ENCODE data around the gene AXDND1. TPM values are rescaled to one million over a fixed set of nuclear protein-coding genes. Genes with fewer than 3 reads are reported as not detected.
"Not testable (repeated sequence)": the region's sequence is repeated elsewhere in the genome, so short reads cannot be mapped to it uniquely, and the experiment has no call there.

AXDND1 gene
- polyA plus RNA-seq, 1 donor (not counting 4 experiments of a cell fraction or from before 2014, with no cell fraction given): 0.04 TPM

DNA sequence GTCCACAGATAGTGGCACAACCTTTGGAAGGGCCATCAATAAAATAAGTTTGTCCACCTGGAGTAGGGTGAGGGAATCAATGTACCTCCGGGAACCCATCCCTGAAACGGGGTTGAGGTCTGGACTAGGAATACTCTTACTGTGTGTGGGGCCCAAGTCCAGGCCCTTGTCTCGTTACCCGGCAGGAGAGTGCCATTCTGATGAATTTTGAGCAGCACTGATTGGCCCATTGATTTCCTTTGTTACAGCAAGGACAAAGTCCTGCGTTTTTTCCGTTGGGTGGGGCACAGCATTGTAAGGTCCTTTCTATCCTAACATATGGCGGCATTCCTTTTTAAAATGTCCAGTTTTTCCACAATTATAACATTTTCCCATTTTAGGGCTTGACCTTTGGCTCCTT, 75.2 kb downstream of the AXDND1 start:
- H3K9ac ChIP-seq (ENCODE audit: control insufficient read depth, extremely low read depth, insufficient read depth, low read length): no peak overlapping the region
- H3K4me2 ChIP-seq (ENCODE audit: control insufficient read depth, extremely low read depth, insufficient read depth, low read depth, low read length): no peak overlapping the region
- TF ChIP-seq CTCF (optimal IDR thresholded peaks at IDR 0.05 in 1 of 3, IDR thresholded peaks at IDR 0.05 in 1 of 3, conservative IDR thresholded peaks at IDR 0.05 in 1 of 3; ENCODE audit: extremely low read depth in 1 of 3, insufficient read depth in 2 of 3, low read length in 3 of 3): no peak
- no peak for TF ChIP-seq EZH2 (IDR thresholded peaks at IDR 0.05; ENCODE audit: low read length)
- no peaks in the 10 kb centered on the region for H3K4me1 ChIP-seq (ENCODE audit: control insufficient read depth, extremely low read depth, insufficient read depth, low read length)
- no peaks in the 10 kb centered on the region for H3K9me3 ChIP-seq (ENCODE audit: control insufficient read depth, low read depth, low read length)
- DNase-seq (ENCODE audit: low read depth, low spot score) (no peak), FAIRE-seq (no peak)
- no peak overlapping the region for H3K4me3 ChIP-seq (ENCODE audit: control insufficient read depth in 2 of 3, extremely low read depth in 1 of 3, insufficient read depth in 2 of 3, low read depth in 1 of 3, low read length in 3 of 3)
- H3K27ac ChIP-seq (ENCODE audit: control insufficient read depth, insufficient read depth, low read length): no peak overlapping the region
- no peaks in the 10 kb centered on the region for H3K27me3 ChIP-seq (ENCODE audit: control insufficient read depth, extremely low read depth, insufficient read depth, low read length)
- no peaks in the 10 kb centered on the region for H3K9me1 ChIP-seq (ENCODE audit: control insufficient read depth, extremely low read depth, insufficient read depth, low read length)
- no peak overlapping the region for H2AFZ ChIP-seq (ENCODE audit: control insufficient read depth, low read length)
- dilution Hi-C loops (cut with MboI; ENCODE audit: extremely low pct_ligation_motif_present, low sequenced_read_pairs): no loop called here
- no peaks in the 10 kb centered on the region for H3K36me3 ChIP-seq (ENCODE audit: control insufficient read depth in 2 of 2, extremely low read depth in 1 of 2, insufficient read depth in 2 of 2, low read length in 2 of 2)
- H3K79me2 ChIP-seq (ENCODE audit: control insufficient read depth, insufficient read depth, low read length): no peaks in the 10 kb centered on the region
- no peaks in the 10 kb centered on the region for H4K20me1 ChIP-seq (ENCODE audit: control insufficient read depth, extremely low read depth, insufficient read depth, low read length)

- Histone ChIP-seq H3K36me3 (ENCODE audit: control insufficient read depth in 2 of 2, extremely low read depth in 1 of 2, insufficient read depth in 2 of 2, low read length in 2 of 2) (no peaks in the 10 kb centered on the region), H2AFZ (ENCODE audit: control insufficient read depth, low read length) (no peak overlapping the region), H3K27ac (ENCODE audit: control insufficient read depth, insufficient read depth, low read length) (no peak overlapping the region), H3K27me3 (ENCODE audit: control insufficient read depth, extremely low read depth, insufficient read depth, low read length) (no peaks in the 10 kb centered on the region), H3K79me2 (ENCODE audit: control insufficient read depth, insufficient read depth, low read length) (no peaks in the 10 kb centered on the region), H3K9ac (ENCODE audit: control insufficient read depth, extremely low read depth, insufficient read depth, low read length) (no peak overlapping the region), H3K4me1 (ENCODE audit: control insufficient read depth, extremely low read depth, insufficient read depth, low read length) (no peaks in the 10 kb centered on the region), H3K4me3 (ENCODE audit: control insufficient read depth in 2 of 3, extremely low read depth in 1 of 3, insufficient read depth in 2 of 3, low read depth in 1 of 3, low read length in 3 of 3) (no peak overlapping the region), H3K4me2 (ENCODE audit: control insufficient read depth, extremely low read depth, insufficient read depth, low read depth, low read length) (no peak overlapping the region), H4K20me1 (ENCODE audit: control insufficient read depth, extremely low read depth, insufficient read depth, low read length) (no peaks in the 10 kb centered on the region), H3K9me3 (ENCODE audit: control insufficient read depth, low read depth, low read length) (no peaks in the 10 kb centered on the region), H3K9me1 (ENCODE audit: control insufficient read depth, extremely low read depth, insufficient read depth, low read length) (no peaks in the 10 kb centered on the region)
- DNase-seq (ENCODE audit: low read depth, low spot score): no peak
- TF ChIP-seq CTCF (optimal IDR thresholded peaks at IDR 0.05 in 1 of 3, IDR thresholded peaks at IDR 0.05 in 1 of 3, conservative IDR thresholded peaks at IDR 0.05 in 1 of 3; ENCODE audit: extremely low read depth in 1 of 3, insufficient read depth in 2 of 3, low read length in 3 of 3) (no peak), EZH2 (IDR thresholded peaks at IDR 0.05; ENCODE audit: low read length) (no peak)
- dilution Hi-C loops (cut with MboI; ENCODE audit: extremely low pct_ligation_motif_present, low sequenced_read_pairs): no loop called here
- FAIRE-seq: no peak
These were observed 75.7 kb downstream of the AXDND1 start for GRCh38 chr1:179441501-179441900.

DNA sequence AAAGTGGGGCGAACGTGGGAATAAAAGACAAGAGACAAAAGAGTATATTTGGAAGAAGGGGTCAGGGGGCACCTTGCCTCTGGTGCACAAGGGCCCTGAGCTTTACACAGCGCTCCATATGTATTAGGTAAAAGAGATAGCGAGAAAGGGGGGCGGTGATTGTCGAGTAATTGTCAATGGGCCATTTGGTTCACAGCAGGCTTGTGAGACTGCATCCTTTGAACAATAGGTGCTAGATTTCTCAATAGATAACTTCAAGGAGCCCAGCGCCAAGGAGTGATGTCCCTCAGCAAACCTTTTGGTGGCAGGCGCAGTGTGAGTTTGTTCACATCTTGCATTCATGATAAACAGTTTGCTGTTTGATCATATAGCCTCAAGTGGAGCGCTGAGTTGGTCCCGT, 77.1 kb downstream of the AXDND1 start:
- H3K4me1 ChIP-seq (ENCODE audit: control insufficient read depth, extremely low read depth, insufficient read depth, low read length); DNase-seq (ENCODE audit: low read depth, low spot score); H3K4me3 ChIP-seq (ENCODE audit: control insufficient read depth in 2 of 3, extremely low read depth in 1 of 3, insufficient read depth in 2 of 3, low read depth in 1 of 3, low read length in 3 of 3); H3K27me3 ChIP-seq (ENCODE audit: control insufficient read depth, extremely low read depth, insufficient read depth, low read length); H3K9me1 ChIP-seq (ENCODE audit: control insufficient read depth, extremely low read depth, insufficient read depth, low read length); H3K79me2 ChIP-seq (ENCODE audit: control insufficient read depth, insufficient read depth, low read length); FAIRE-seq; H3K9me3 ChIP-seq (ENCODE audit: control insufficient read depth, low read depth, low read length); H2AFZ ChIP-seq (ENCODE audit: control insufficient read depth, low read length); H3K36me3 ChIP-seq (ENCODE audit: control insufficient read depth in 2 of 2, extremely low read depth in 1 of 2, insufficient read depth in 2 of 2, low read length in 2 of 2); H4K20me1 ChIP-seq (ENCODE audit: control insufficient read depth, extremely low read depth, insufficient read depth, low read length); H3K4me2 ChIP-seq (ENCODE audit: control insufficient read depth, extremely low read depth, insufficient read depth, low read depth, low read length); H3K9ac ChIP-seq (ENCODE audit: control insufficient read depth, extremely low read depth, insufficient read depth, low read length); H3K27ac ChIP-seq (ENCODE audit: control insufficient read depth, insufficient read depth, low read length); dilution Hi-C loops (cut with MboI; ENCODE audit: extremely low pct_ligation_motif_present, low sequenced_read_pairs): not testable (repeated sequence)

All from keratinocyte (primary cell).